ENCODE results near the gene KCTD17.

KCTD17 gene

GRCh38 chr22:37051391-37052385, at the start of gene KCTD17:
KCTD17 (plus strand) TSS chr22:37051742; CDS start chr22:37051761, 19 bp downstream.
- in situ Hi-C loops (cut with MboI; ENCODE audit: low pct_unique_long_range_greater_than_20kb, low sequenced_read_pairs, unreplicated experiment), result no loop called here
- DNase-seq (ENCODE audit: low spot score), result peak; percentile 98
- no peak for TF ChIP-seq CTCF (IDR thresholded peaks at IDR 0.05; ENCODE audit: extremely low read depth, insufficient read depth, missing control alignments)

- TF ChIP-seq CTCF (IDR thresholded peaks at IDR 0.05; ENCODE audit: extremely low read depth, insufficient read depth, missing control alignments), result no peak
- no peak for DNase-seq (ENCODE audit: low spot score)
- in situ Hi-C loops (cut with MboI; ENCODE audit: low pct_unique_long_range_greater_than_20kb, low sequenced_read_pairs, unreplicated experiment), result no loop called here
Observed at GRCh38 chr22:37001826-37002225, 49.7 kb upstream of the KCTD17 start.

GRCh38 chr22:37002633-37003032, 48.9 kb upstream of the KCTD17 start:
- TF ChIP-seq CTCF (IDR thresholded peaks at IDR 0.05; ENCODE audit: extremely low read depth, insufficient read depth, missing control alignments), result no peak
- DNase-seq (ENCODE audit: low spot score), result no peak
- in situ Hi-C loops (cut with MboI; ENCODE audit: low pct_unique_long_range_greater_than_20kb, low sequenced_read_pairs, unreplicated experiment), result no loop called here

GRCh38 chr22:37007651-37008050, 43.9 kb upstream of the KCTD17 start:
- TF ChIP-seq CTCF (IDR thresholded peaks at IDR 0.05; ENCODE audit: extremely low read depth, insufficient read depth, missing control alignments), result no peak
- no peak for DNase-seq (ENCODE audit: low spot score)

GRCh38 chr22:37008365-37008764, 43.2 kb upstream of the KCTD17 start:
- no peak for TF ChIP-seq CTCF (IDR thresholded peaks at IDR 0.05; ENCODE audit: extremely low read depth, insufficient read depth, missing control alignments)
- in situ Hi-C loops (cut with MboI; ENCODE audit: low pct_unique_long_range_greater_than_20kb, low sequenced_read_pairs, unreplicated experiment), result no loop called here
- DNase-seq (ENCODE audit: low spot score), result no peak

More at GRCh38 chr22:37007651-37008050, 43.9 kb upstream of the KCTD17 start:
- in situ Hi-C loops (cut with MboI; ENCODE audit: low pct_unique_long_range_greater_than_20kb, low sequenced_read_pairs, unreplicated experiment), result no loop called here

- no peak for TF ChIP-seq CTCF (IDR thresholded peaks at IDR 0.05; ENCODE audit: extremely low read depth, insufficient read depth, missing control alignments)
- in situ Hi-C loops (cut with MboI; ENCODE audit: low pct_unique_long_range_greater_than_20kb, low sequenced_read_pairs, unreplicated experiment), result no loop called here
- no peak for DNase-seq (ENCODE audit: low spot score)
Observed at GRCh38 chr22:37009490-37009889, 42.1 kb upstream of the KCTD17 start.
